Measurements from ENCODE around the gene FOS.
A peak's percentile ranks its signal among the peaks of the same experiment; 100 is the strongest.

Gene FOS

DNA sequence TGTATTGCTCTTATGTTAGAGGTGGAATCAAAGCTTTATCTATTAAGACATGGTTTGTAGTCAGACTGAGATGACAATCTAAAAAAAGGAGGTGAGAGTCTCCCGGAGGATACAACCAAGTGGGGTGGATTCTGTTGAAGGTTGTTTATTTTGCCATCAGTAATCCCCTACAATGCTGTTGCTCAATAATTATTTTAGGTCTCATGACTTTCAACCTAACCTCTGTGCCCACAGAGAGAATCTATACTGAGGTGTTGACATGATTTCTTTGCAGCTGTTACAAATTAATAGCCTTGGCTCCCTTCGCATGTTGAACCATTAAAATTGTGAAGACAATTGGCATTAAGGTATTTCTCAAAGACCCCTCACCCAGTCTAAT is 28.7 kb upstream of the FOS start:
- peak; percentile 28 for DNase-seq (ENCODE audit: low spot score)
- in situ Hi-C loops (cut with MboI; ENCODE audit: low pct_unique_long_range_greater_than_20kb, low sequenced_read_pairs, unreplicated experiment): no loop called here
- TF ChIP-seq, protein P1, sequence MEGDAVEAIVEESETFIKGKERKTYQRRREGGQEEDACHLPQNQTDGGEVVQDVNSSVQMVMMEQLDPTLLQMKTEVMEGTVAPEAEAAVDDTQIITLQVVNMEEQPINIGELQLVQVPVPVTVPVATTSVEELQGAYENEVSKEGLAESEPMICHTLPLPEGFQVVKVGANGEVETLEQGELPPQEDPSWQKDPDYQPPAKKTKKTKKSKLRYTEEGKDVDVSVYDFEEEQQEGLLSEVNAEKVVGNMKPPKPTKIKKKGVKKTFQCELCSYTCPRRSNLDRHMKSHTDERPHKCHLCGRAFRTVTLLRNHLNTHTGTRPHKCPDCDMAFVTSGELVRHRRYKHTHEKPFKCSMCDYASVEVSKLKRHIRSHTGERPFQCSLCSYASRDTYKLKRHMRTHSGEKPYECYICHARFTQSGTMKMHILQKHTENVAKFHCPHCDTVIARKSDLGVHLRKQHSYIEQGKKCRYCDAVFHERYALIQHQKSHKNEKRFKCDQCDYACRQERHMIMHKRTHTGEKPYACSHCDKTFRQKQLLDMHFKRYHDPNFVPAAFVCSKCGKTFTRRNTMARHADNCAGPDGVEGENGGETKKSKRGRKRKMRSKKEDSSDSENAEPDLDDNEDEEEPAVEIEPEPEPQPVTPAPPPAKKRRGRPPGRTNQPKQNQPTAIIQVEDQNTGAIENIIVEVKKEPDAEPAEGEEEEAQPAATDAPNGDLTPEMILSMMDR (IDR thresholded peaks at IDR 0.05; ENCODE audit: extremely low read depth, insufficient read depth, missing control alignments): no peak

DNA sequence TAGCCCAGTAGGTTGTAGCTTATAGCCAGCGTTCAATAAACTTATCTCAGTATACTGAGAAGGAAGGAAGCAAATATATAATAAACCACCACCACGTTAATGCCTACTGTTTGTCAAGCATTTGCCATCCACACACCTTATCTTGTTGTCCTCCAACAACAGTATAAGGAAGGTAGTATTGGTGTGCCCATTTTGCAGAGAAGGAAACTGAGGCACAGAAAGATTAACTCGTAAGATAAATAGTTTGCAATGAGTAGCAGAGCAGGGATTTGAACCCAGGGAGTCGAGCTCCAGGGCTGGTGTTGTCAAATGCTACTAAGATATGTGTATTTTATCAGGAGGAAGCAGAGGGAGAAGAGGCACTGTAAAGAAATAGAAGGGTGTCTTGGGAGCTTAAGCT is 27.8 kb upstream of the FOS start:
- no peak for DNase-seq (ENCODE audit: low spot score)
- TF ChIP-seq, protein P1 (IDR thresholded peaks at IDR 0.05; ENCODE audit: extremely low read depth, insufficient read depth, missing control alignments): no peak
- in situ Hi-C loops (cut with MboI; ENCODE audit: low pct_unique_long_range_greater_than_20kb, low sequenced_read_pairs, unreplicated experiment): no loop called here

DNA sequence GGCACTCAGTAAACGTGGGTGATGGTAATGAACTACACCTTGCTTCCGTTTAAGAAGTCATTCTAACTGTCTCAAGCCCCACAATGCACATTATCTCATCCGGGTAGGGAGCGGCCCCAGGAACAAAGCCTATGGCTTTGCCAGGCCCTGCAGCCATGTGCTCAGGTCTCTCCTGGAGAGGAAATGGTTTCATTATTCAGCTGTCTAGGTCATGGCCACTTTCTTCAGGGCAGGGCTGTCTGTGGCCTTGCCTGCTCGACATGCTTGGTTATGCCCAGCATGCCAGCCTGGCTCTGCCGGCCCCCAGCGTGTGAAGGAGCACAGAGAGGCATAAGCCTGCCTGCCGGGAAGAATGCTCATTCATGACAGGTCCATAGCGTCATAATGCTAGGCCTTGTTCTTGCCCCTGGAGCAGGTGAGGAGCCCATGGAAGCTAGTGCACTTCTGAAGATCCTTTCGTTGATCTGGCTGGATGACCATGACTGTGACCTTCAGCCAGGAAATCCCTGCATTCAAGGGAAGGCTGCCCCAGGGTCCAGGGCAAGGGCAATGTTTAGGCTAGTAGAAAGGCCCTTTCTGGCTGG is 26.3 kb upstream of the FOS start:
- in situ Hi-C loops (cut with MboI; ENCODE audit: low pct_unique_long_range_greater_than_20kb, low sequenced_read_pairs, unreplicated experiment): no loop called here
- TF ChIP-seq, protein P1 (IDR thresholded peaks at IDR 0.05; ENCODE audit: extremely low read depth, insufficient read depth, missing control alignments): no peak
- DNase-seq (ENCODE audit: low spot score): no peak

DNA sequence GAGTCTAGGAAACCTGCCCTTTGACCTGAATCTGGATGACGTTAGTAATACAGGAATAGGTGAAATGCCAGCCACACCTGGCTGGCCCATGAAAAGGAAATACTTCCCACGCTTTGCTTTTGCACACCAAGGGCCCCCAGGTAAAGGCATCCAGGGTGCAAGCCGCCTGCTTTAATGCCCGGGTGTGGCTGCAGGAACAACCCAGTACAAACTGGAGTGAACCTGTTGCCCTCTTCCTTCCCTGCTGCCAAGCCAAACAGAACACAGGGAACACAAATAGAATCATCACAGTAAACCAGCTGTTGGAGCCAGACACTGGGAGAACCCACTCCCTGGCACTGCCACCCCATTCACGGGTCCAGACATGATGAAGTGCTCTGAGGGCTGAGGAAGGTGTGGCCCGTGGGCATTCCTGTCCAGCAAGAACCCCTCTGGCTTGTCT is 24.2 kb upstream of the FOS start:
- in situ Hi-C loops (cut with MboI; ENCODE audit: low pct_unique_long_range_greater_than_20kb, low sequenced_read_pairs, unreplicated experiment): no loop called here
- TF ChIP-seq, protein P1 (IDR thresholded peaks at IDR 0.05; ENCODE audit: extremely low read depth, insufficient read depth, missing control alignments): no peak
- DNase-seq (ENCODE audit: low spot score): no peak

DNA sequence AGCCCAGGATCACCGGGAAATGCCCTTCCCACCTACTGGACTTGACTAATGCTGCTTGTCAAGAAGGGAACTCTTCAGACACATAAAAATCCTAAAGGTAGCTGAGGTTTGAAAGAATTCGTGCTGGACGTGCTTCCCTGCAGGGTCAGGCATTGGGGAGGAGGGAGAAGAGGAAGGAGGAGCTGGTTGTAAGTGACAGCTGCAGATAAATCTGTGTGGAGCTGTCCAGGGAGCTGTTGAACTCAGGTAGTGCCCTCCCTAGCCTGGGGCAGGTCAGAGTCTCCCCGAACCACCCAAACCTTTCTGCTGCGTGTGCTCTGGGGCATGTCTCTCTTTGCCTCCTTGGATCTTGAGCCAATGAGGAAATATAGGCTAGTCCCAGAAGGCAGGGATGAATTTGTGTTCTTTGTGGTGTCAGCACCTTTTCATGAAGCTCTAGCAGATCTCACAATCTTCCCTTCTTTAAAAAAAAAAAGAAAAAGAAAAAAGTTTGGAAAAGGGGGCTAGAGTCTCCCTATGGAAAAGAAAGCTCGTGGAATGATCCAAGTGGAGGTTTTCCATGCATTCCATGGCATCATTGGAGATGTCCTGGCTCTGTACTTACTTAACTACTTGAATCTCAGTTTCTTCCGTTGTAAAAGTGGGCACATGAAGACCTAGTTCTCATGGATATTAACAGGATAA is 23.6 kb upstream of the FOS start:
- TF ChIP-seq, protein P1 (IDR thresholded peaks at IDR 0.05; ENCODE audit: extremely low read depth, insufficient read depth, missing control alignments): no peak
- no peak for DNase-seq (ENCODE audit: low spot score)
- in situ Hi-C loops (cut with MboI; ENCODE audit: low pct_unique_long_range_greater_than_20kb, low sequenced_read_pairs, unreplicated experiment): no loop called here

DNA sequence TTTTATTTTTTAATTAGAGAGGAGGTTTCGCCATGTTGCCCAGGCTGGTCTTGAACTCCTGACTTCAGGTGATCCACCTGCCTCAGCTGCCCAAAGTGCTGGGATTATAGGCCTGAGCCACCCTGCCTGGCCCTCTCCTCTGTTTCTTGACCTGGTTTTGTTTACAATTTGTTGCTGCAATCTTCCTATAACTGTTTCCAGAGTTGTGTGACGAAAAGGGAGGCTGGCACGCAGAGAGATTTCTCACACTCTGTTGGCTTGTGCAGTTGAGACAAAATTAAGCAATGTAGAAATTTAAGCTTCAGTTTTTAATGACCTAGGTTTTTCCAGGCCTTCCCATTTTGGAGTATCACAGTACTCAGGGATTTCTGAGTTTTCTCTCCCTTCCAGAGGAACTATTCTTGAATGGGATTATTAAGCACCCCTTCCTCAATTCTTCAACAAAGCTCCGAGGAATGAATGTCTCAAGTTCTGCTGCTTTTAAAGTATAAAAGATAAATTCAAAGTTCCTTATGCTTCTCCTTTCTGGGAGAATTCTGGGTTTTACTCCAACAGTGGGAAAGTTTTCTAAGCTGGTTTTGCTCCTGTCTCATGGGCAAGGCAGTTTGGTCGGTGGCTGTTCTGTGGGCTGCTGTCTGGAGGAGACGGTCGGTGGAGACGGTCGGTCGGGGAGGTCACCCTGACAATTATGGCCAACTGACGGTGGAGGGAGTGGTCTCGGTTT is 20.4 kb upstream of the FOS start:
- TF ChIP-seq, protein P1 (IDR thresholded peaks at IDR 0.05; ENCODE audit: extremely low read depth, insufficient read depth, missing control alignments): no peak
- no peak for DNase-seq (ENCODE audit: low spot score)
- in situ Hi-C loops (cut with MboI; ENCODE audit: low pct_unique_long_range_greater_than_20kb, low sequenced_read_pairs, unreplicated experiment): no loop called here

Data from GM13977 (cell line).